B cell (primary cell): ENCODE data around the gene HAT1. TPM values are rescaled to one million over a fixed set of nuclear protein-coding genes. Genes with fewer than 3 reads are reported as not detected.

Source experiments
- ATAC-seq: fragments of 200-7000 bp; cut with Tn5 transposase; one replicate; pipeline ENCODE4 v1.10.0; 2021; ENCODE audit warnings: low read depth, mild to moderate bottlenecking, moderate number of reproducible peaks, moderate library complexity
- CTCF ChIA-PET: fragments of 350-600 bp; sonication (Branson Sonifier 250); formaldehyde crosslinking; loops from one replicate; lab custom pipeline; 2021; ENCODE audit warnings: antibody characterized with exemption, inconsistent platforms; lab: Charles Lee
- POLR2A ChIA-PET: fragments of 350-600 bp; sonication (Branson Sonifier 250); formaldehyde crosslinking; loops from one replicate; lab custom pipeline; 2021; ENCODE audit warnings: antibody characterized with exemption; lab: Charles Lee
- DNase-seq: peaks from one replicate; pipeline ENCODE4 v3.0.0; 2013
- H2AFZ ChIP-seq: 2 replicates; pipeline ENCODE4 v1.6.1; 2012; ENCODE audit warnings: mild to moderate bottlenecking, low read depth, low read length; ENCODE audit not compliant: insufficient read depth, poor library complexity, severe bottlenecking
- H3K27ac ChIP-seq, 2 donors: 1 replicate in 1 of 2; 2 replicates in 1 of 2; pipeline ENCODE4 v1.5.1; 2012 to 2013; ENCODE audit warnings: low read length in 2 of 2, mild to moderate bottlenecking in 2 of 2, moderate library complexity in 1 of 2
- H3K27me3 ChIP-seq, 4 experiments: fragments of 200-600 bp in 1 of 4; sonication (generic) in 1 of 4; replicated peaks in 1 of 4; 1 replicate in 2 of 4; 2 replicates in 2 of 4; pipeline versions ENCODE4 v1.6.1 to v1.7.0; 2013 to 2016; ENCODE audit warnings: low read length in 3 of 4, mild to moderate bottlenecking in 2 of 4, mixed read lengths in 1 of 4, moderate library complexity in 1 of 4; ENCODE audit not compliant: insufficient read depth in 4 of 4, control insufficient read depth in 3 of 4; ENCODE audit errors: control extremely low read depth in 1 of 4
- H3K36me3 ChIP-seq, 2 experiments: replicated peaks in 1 of 2; 1 replicate in 1 of 2; 2 replicates in 1 of 2; pipeline versions ENCODE4 v1.6.1 to v1.7.1; 2013; ENCODE audit warnings: low read length in 1 of 2; ENCODE audit not compliant: insufficient read depth in 2 of 2, control insufficient read depth in 1 of 2; ENCODE audit errors: control extremely low read depth in 1 of 2, extremely low read depth in 1 of 2
- H3K4me1 ChIP-seq, 2 donors: fragments of 200-600 bp in 1 of 2; sonication (generic) in 1 of 2; 1 replicate in 1 of 2; 2 replicates in 1 of 2; pipeline versions ENCODE4 v1.5.1 to v1.6.1; 2013 to 2017; ENCODE audit warnings: low read length in 2 of 2; ENCODE audit not compliant: control insufficient read depth in 2 of 2, insufficient read depth in 2 of 2
- H3K4me2 ChIP-seq: replicated peaks from 2 replicates; pipeline ENCODE3; 2012; ENCODE audit warnings: mild to moderate bottlenecking, low read depth, low read length; ENCODE audit not compliant: poor library complexity, severe bottlenecking
- H3K4me3 ChIP-seq, 5 experiments: fragments of 200-600 bp in 1 of 5; sonication (generic) in 1 of 5; 1 replicate in 3 of 5; 2 replicates in 2 of 5; pipeline versions ENCODE4 v1.5.1 to v1.7.0; 2011 to 2016; ENCODE audit warnings: low read length in 4 of 5, mild to moderate bottlenecking in 4 of 5, low read depth in 2 of 5, control low read depth in 1 of 5, moderate library complexity in 1 of 5; ENCODE audit not compliant: insufficient read depth in 1 of 5; ENCODE audit errors: control extremely low read depth in 1 of 5, extremely low read depth in 1 of 5
- H3K79me2 ChIP-seq: fragments of 200-600 bp; sonication (generic); one replicate; pipeline ENCODE4 v1.6.0; 2016; ENCODE audit warnings: low read length; ENCODE audit not compliant: control insufficient read depth, insufficient read depth
- H3K9ac ChIP-seq: fragments of 200-600 bp; sonication (generic); 2 replicates; pipeline ENCODE4 v1.6.1; 2017; ENCODE audit warnings: mild to moderate bottlenecking, low read length, moderate library complexity
- H3K9me3 ChIP-seq, 3 donors: one replicate each; pipeline versions ENCODE4 v1.6.1 to v1.7.1; 2013; ENCODE audit warnings: low read length in 2 of 3; ENCODE audit not compliant: control insufficient read depth in 2 of 3, insufficient read depth in 1 of 3; ENCODE audit errors: control extremely low read depth in 1 of 3
- H4K20me1 ChIP-seq: 2 replicates; pipeline ENCODE4 v1.6.0; 2012; ENCODE audit warnings: mild to moderate bottlenecking, low read length; ENCODE audit not compliant: insufficient read depth, control insufficient read depth, poor library complexity, severe bottlenecking
- H3K27ac Mint-ChIP-seq: one replicate; pipeline ENCODE4 v1.8.0; 2021; ENCODE audit warnings: mixed read lengths
- H3K27me3 Mint-ChIP-seq: one replicate; pipeline ENCODE4 v1.8.0; 2021; ENCODE audit warnings: mixed read lengths
- H3K4me1 Mint-ChIP-seq: one replicate; pipeline ENCODE4 v1.8.0; 2021; ENCODE audit warnings: mixed read lengths
- H3K4me3 Mint-ChIP-seq: one replicate; pipeline ENCODE4 v1.8.0; 2021; ENCODE audit warnings: mixed read lengths
- H3K9me3 Mint-ChIP-seq: one replicate; pipeline ENCODE4 v1.8.0; 2022; ENCODE audit warnings: mixed read lengths; ENCODE audit not compliant: insufficient read depth
- EZH2 ChIP-seq: IDR thresholded peaks from 2 replicates; pipeline ENCODE4 v1.6.1; 2012; ENCODE audit warnings: borderline replicate concordance, low read depth, mild to moderate bottlenecking, moderate library complexity, low read length; ENCODE audit not compliant: insufficient read depth, poor library complexity, severe bottlenecking
- WGBS: methylation state at CpG from one replicate; pipeline ENCODE4 v1.1.5; 2013; ENCODE audit warnings: missing lambda C conversion rate; ENCODE audit not compliant: insufficient coverage; 5-methylcytosine and 5-hydroxymethylcytosine counted together
- intact Hi-C: fragments of 100-400 bp; cut with micrococcal nuclease; formaldehyde crosslinking; loops from one replicate; pipeline ENCODE4 v1.10.0; 2022
- polyA plus RNA-seq: library from polyadenylated mRNA; depleted of rRNA; stranded (reverse); fragments of >200 nt; gene quantifications from 2 replicates; pipeline ENCODE4 v1.2.3, GENCODE V29; 2012
- total RNA-seq, 2 donors: library from RNA; stranded (reverse); fragments of 120-200 nt in 1 of 2; gene quantifications; 1 replicate in 1 of 2; 2 replicates in 1 of 2; pipeline versions ENCODE4 v1.2.3 to v1.2.4, GENCODE V29; 2013 to 2022
- TF ChIP-seq, protein P1 (sequence below): fragments of 200-600 bp; IDR thresholded peaks from one replicate; pipeline ENCODE4 v1.8.0; 2022; ENCODE audit warnings: antibody characterized with exemption, mild to moderate bottlenecking

The HAT1 gene
- total and polyA plus RNA-seq, 2 donors (not counting 1 experiment from before 2014, with no cell fraction given) = 12.0 to 25.1 TPM

GRCh38 chr2:171874517-171874916 is 47.7 kb upstream of the HAT1 start:
- no peak overlapping the region for H2AFZ ChIP-seq
- H3K4me3 Mint-ChIP-seq = no peak overlapping the region
- H3K4me1 Mint-ChIP-seq = peaks cover 9% of the 10 kb centered on the region
- intact Hi-C loops = no loop called here
- no peak overlapping the region for H3K4me3 ChIP-seq
- H3K27ac ChIP-seq = no peak overlapping the region
- H3K9ac ChIP-seq = no peak overlapping the region
- no peaks in the 10 kb centered on the region for H3K4me1 ChIP-seq
- no peak overlapping the region for H3K4me2 ChIP-seq
- DNase-seq = no peak
- WGBS = 100% methylated on average over 1 of the region's 1 CpG
- no peak overlapping the region for H3K27ac Mint-ChIP-seq
- H3K36me3 ChIP-seq = peaks cover 0 to 17% of the 10 kb centered on the region in 2 experiments
- H4K20me1 ChIP-seq = no peaks in the 10 kb centered on the region
- TF ChIP-seq, protein P1, sequence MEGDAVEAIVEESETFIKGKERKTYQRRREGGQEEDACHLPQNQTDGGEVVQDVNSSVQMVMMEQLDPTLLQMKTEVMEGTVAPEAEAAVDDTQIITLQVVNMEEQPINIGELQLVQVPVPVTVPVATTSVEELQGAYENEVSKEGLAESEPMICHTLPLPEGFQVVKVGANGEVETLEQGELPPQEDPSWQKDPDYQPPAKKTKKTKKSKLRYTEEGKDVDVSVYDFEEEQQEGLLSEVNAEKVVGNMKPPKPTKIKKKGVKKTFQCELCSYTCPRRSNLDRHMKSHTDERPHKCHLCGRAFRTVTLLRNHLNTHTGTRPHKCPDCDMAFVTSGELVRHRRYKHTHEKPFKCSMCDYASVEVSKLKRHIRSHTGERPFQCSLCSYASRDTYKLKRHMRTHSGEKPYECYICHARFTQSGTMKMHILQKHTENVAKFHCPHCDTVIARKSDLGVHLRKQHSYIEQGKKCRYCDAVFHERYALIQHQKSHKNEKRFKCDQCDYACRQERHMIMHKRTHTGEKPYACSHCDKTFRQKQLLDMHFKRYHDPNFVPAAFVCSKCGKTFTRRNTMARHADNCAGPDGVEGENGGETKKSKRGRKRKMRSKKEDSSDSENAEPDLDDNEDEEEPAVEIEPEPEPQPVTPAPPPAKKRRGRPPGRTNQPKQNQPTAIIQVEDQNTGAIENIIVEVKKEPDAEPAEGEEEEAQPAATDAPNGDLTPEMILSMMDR = no peak
- no peak for TF ChIP-seq EZH2
- H3K9me3 ChIP-seq = peaks cover 0 to 10% (median 0%) of the 10 kb centered on the region in 3 donors
- no peaks in the 10 kb centered on the region for H3K9me3 Mint-ChIP-seq
- no peaks in the 10 kb centered on the region for H3K27me3 ChIP-seq
- POLR2A ChIA-PET = no interaction called here
- H3K27me3 Mint-ChIP-seq = no peaks in the 10 kb centered on the region
- CTCF ChIA-PET = no interaction called here
- no peak for ATAC-seq
- H3K79me2 ChIP-seq = peaks cover 16% of the 10 kb centered on the region

DNA sequence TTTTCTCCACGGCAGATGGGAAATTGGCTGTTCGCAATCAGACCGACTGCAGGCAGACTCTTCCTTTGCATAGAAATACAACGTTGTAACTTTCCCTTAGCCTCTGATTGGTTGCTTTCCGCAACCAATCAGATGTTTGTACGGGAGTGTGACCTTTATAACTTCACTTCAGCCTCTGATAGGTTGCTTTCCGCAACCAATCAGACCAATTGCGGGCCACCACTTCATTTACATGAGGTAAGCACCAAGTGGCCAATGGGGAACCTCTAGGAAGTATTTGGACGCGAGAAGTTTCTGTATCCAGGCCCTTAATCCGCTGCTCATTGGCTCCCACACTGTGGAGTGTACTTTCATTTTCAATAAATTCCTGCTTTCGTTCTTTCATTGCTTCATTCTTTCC is 47.3 kb upstream of the HAT1 start:
- no peak overlapping the region for H3K9ac ChIP-seq
- intact Hi-C loops = no loop called here
- DNase-seq (no peak), ATAC-seq (no peak)
- 95% methylated on average over 12 of the region's 12 CpGs for WGBS
- peaks cover 16% of the 10 kb centered on the region for H3K79me2 ChIP-seq
- H3K4me1 ChIP-seq = no peaks in the 10 kb centered on the region
- ChIA-PET POLR2A (no interaction called here), CTCF (no interaction called here)
- no peak overlapping the region for H3K4me3 ChIP-seq
- no peaks in the 10 kb centered on the region for H3K27me3 ChIP-seq
- no peak overlapping the region for H3K4me3 Mint-ChIP-seq
- no peaks in the 10 kb centered on the region for H4K20me1 ChIP-seq
- peaks cover 9% of the 10 kb centered on the region for H3K4me1 Mint-ChIP-seq
- H3K27ac ChIP-seq = no peak overlapping the region
- H3K27me3 Mint-ChIP-seq = no peaks in the 10 kb centered on the region
- no peak overlapping the region for H2AFZ ChIP-seq
- H3K36me3 ChIP-seq = peaks cover 0 to 14% of the 10 kb centered on the region in 2 experiments
- H3K4me2 ChIP-seq = no peak overlapping the region
- no peaks in the 10 kb centered on the region for H3K9me3 Mint-ChIP-seq
- no peak for TF ChIP-seq EZH2
- TF ChIP-seq, protein P1 = no peak
- peaks cover 0 to 10% (median 0%) of the 10 kb centered on the region in 3 donors for H3K9me3 ChIP-seq
- H3K27ac Mint-ChIP-seq = no peak overlapping the region
